Cardiac muscle cell (in vitro differentiated cells and primary cell): ENCODE data around the gene GEMIN7. TPM values are rescaled to one million over a fixed set of nuclear protein-coding genes. Genes with fewer than 3 reads are reported as not detected.

Experiments
- DNase-seq, 2 donors: peaks; one replicate each; pipeline versions ENCODE4 v3.0.0 to v3.0.0-alpha.2; 2010 to 2017; ENCODE audit warnings: low read depth in 1 of 2, low spot score in 1 of 2
- H3K27ac ChIP-seq: fragments of 200-600 bp; sonication (generic); 2 replicates; pipeline ENCODE4 v1.5.1; 2016
- H3K27me3 ChIP-seq: fragments of 200-600 bp; sonication (generic); 2 replicates; pipeline ENCODE4 v1.6.0; 2016; ENCODE audit warnings: control low read depth
- H3K36me3 ChIP-seq: fragments of 200-600 bp; sonication (generic); 2 replicates; pipeline ENCODE4 v1.5.1; 2016; ENCODE audit warnings: control low read depth
- H3K4me1 ChIP-seq: fragments of 200-600 bp; sonication (generic); 2 replicates; pipeline ENCODE4 v1.8.1; 2017; ENCODE audit warnings: low read depth, mild to moderate bottlenecking, mixed run types
- H3K4me3 ChIP-seq: fragments of 200-600 bp; sonication (generic); 2 replicates; pipeline ENCODE4 v1.5.1; 2016; ENCODE audit warnings: mild to moderate bottlenecking
- H3K9me3 ChIP-seq: fragments of 200-600 bp; sonication (generic); 2 replicates; pipeline ENCODE4 v1.5.1; 2017; ENCODE audit warnings: low read depth, mild to moderate bottlenecking, control low read depth
- polyA plus RNA-seq: library from polyadenylated mRNA; unstranded; fragments of >200 nt; fragmentation: Nextera tagmentation; extraction: Ambion mirVana; gene quantifications from 2 replicates; pipeline ENCODE4 v1.2.1, GENCODE V29; 2016
- total RNA-seq: library from RNA; depleted of rRNA; stranded (reverse); fragments of >200 nt; gene quantifications from 2 replicates; pipeline ENCODE4 v1.2.3, GENCODE V29; 2016
- TF ChIP-seq, protein P1 (sequence below): IDR thresholded peaks from 2 replicates; pipeline ENCODE4 v1.5.1; 2012; ENCODE audit warnings: low read depth, mild to moderate bottlenecking, low read length

The GEMIN7 gene
- total and polyA plus RNA-seq, 2 experiments from 2014 or later, result 30.3 to 77.9 TPM

DNA sequence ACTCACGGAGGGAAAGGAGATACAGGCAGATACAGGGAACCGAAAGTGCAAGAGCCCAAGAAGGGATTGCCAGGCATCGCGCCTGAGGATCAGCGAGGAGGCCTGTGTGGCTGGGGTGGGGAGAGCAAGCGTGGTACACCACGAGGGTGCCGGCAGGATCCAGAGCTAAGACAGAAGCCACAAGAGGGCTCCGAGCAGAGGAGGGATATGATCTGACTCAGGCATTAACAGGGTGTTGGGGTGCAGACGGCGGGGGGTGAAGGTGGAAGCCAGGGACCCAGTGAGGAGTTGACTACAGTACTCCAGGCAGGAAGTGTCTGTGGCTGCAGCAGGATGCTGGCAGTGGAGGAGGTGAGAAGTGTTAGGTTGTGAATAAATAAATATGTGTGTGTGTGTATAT lies 8.5 kb downstream of the GEMIN7 start:
- peaks cover 2% of the 10 kb centered on the region for H3K36me3 ChIP-seq
- DNase-seq, result no peak
- no peaks in the 10 kb centered on the region for H3K9me3 ChIP-seq
- no peak overlapping the region for H3K27ac ChIP-seq
- no peaks in the 10 kb centered on the region for H3K4me1 ChIP-seq
- TF ChIP-seq, protein P1, sequence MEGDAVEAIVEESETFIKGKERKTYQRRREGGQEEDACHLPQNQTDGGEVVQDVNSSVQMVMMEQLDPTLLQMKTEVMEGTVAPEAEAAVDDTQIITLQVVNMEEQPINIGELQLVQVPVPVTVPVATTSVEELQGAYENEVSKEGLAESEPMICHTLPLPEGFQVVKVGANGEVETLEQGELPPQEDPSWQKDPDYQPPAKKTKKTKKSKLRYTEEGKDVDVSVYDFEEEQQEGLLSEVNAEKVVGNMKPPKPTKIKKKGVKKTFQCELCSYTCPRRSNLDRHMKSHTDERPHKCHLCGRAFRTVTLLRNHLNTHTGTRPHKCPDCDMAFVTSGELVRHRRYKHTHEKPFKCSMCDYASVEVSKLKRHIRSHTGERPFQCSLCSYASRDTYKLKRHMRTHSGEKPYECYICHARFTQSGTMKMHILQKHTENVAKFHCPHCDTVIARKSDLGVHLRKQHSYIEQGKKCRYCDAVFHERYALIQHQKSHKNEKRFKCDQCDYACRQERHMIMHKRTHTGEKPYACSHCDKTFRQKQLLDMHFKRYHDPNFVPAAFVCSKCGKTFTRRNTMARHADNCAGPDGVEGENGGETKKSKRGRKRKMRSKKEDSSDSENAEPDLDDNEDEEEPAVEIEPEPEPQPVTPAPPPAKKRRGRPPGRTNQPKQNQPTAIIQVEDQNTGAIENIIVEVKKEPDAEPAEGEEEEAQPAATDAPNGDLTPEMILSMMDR, result no peak
- no peak overlapping the region for H3K4me3 ChIP-seq
- no peaks in the 10 kb centered on the region for H3K27me3 ChIP-seq

DNA sequence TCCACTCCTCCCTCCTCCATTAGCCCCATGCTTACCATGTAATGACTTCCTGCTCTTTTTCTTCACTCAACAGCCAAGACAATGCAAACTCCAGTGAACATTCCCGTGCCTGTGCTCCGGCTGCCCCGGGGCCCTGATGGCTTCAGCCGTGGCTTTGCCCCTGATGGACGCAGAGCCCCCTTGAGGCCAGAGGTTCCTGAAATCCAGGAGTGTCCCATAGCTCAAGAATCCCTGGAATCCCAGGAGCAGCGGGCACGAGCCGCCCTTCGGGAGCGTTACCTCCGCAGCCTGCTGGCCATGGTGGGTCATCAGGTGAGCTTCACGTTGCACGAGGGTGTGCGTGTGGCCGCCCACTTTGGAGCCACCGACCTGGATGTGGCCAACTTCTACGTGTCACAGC lies 11.0 kb downstream of the GEMIN7 start:
- H3K27ac ChIP-seq, result no peak overlapping the region
- H3K4me3 ChIP-seq, result no peak overlapping the region
- H3K4me1 ChIP-seq, result peaks cover 8% of the 10 kb centered on the region
- DNase-seq, result no peak
- H3K9me3 ChIP-seq, result no peaks in the 10 kb centered on the region
- H3K36me3 ChIP-seq, result no peaks in the 10 kb centered on the region
- no peaks in the 10 kb centered on the region for H3K27me3 ChIP-seq
- TF ChIP-seq, protein P1, result no peak

DNA sequence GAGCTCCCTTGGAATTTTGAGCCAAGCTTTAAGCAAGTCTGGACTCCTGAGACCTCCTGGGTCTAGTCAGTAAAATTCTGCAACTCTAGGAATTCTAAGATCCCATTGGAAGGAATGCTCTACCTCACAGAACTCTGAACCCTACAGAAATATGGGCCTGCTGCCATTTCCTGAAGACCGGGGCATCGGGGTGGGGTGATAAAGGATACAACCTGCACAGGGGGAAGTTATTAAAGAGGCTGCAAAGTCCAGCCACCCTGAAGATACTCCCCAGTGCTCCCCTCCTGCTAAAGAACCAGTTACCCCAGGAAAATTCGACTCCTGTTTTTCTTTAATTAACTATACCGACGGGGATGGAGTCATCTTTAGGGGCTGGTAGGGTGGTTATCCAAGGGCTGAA lies 11.5 kb downstream of the GEMIN7 start:
- Histone ChIP-seq H3K9me3 (no peaks in the 10 kb centered on the region), H3K27me3 (no peaks in the 10 kb centered on the region), H3K27ac (no peak overlapping the region), H3K4me1 (peaks cover 8% of the 10 kb centered on the region), H3K36me3 (no peaks in the 10 kb centered on the region), H3K4me3 (no peak overlapping the region)
- no peak for DNase-seq
- TF ChIP-seq, protein P1, result no peak

DNA sequence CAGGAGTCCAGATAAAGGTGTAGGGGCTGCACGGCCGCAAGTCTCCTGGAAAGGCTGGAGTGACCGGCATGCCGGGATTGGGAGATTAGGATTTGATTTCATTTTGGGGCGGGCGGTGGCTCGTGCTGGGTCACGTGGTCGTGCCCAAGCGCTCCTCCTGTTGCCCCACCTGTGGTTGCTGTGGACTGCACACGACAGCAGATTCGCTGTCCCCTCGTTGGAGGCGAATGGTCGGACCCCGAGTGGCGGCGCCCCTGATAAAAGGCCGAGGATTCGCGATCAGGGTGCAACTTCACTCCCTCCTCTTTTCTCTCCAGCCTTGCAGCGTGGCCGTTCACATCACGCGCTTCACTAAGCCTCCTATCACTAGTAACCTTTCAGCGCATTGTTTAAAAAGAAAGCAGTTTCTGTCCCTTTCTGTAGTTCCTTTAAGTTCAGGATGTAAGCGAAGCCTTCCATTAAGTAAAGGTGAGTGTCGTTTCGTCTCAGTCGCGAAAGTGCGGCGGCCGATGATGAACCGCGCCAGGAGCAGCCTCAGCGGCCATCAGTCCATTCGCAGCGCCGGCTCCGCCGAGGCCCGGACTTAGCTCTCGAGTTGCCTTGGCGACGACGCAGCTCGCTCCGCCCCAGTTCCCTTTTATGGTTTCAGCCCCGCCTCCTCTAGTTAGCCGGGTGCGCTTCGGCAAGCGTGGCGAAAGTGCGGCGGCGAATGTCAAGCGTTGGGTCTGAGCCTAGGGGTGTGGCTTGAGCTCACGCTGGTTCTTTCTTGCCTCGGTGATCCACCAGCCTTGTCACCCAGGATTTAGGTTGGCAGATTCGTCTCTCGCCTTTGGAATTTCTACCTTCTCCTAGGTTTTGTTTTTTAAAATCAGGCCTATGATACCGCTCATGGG lies 12.2 kb downstream of the GEMIN7 start:
- H3K4me3 ChIP-seq, result peak overlapping the region; percentile 92
- peaks cover 8% of the 10 kb centered on the region for H3K4me1 ChIP-seq
- no peaks in the 10 kb centered on the region for H3K27me3 ChIP-seq
- DNase-seq, result peak; percentile 100
- H3K36me3 ChIP-seq, result no peaks in the 10 kb centered on the region
- H3K27ac ChIP-seq, result peak overlapping the region; percentile 99
- TF ChIP-seq, protein P1, result no peak
- H3K9me3 ChIP-seq, result no peaks in the 10 kb centered on the region

DNA sequence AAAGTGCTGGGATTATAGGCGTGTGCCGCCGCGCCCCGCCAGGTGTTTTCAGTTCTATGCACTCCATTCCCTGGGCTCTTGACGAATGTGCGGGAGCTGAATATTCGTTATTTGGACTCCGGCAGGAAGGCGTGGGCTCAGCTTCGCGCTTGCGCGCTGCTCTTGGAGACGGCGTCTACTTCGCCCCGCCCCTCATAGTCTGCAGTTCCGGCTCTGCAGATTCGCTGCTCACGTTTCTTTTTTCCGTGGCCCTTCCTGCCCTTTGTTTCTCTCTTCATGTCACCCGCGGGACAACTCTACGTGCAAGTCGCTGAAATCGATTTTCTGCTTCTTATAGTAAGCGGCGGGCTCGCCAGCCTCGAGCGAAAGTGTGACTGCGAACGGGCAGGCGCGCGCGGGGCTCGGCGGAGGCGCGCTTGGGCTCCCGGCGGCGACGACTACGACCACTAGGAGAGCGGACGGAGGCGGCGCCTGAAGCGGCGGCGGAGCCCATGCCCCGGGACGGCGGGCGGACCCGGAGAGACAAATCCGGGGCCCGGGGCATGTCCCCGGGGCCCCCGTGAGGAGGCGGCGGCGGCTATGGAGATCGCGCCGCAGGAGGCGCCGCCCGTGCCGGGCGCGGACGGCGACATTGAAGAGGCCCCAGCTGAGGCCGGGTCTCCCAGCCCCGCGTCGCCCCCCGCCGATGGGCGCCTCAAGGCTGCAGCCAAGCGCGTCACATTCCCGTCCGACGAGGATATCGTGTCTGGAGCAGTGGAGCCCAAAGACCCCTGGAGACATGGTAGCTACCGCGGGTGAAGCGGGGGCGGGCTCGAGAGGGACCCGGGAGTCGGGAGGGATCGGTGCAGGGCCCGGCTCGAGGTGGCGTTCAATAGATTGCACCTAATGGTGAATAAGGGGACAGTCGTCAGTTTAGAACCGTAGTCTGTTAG lies 14.0 kb downstream of the GEMIN7 start, which contains the start of gene PPP1R37:
Gene PPP1R37 (plus strand): TSS at position 433 of the 932 bp plus-strand sequence. CDS start 147 bp downstream, at position 580.
- Histone ChIP-seq H3K4me3 (peak within 1 kb of the TSS; percentile 92), H3K4me1 (peaks cover 13% of the 10 kb centered on the region), H3K36me3 (no peaks in the 10 kb centered on the region)

More for the DNA sequence above, 14.0 kb downstream of the GEMIN7 start, which contains the start of gene PPP1R37:
- Histone ChIP-seq H3K27ac (peak within 1 kb of the TSS; percentile 99), H3K27me3 (no peaks in the 10 kb centered on the region), H3K9me3 (no peaks in the 10 kb centered on the region)
- DNase-seq, result peak; percentile 98
- TF ChIP-seq, protein P1, result peak; percentile 24
